GM23338 (cell line): Measurements from ENCODE around the gene CLK3. TPM values are rescaled to one million over a fixed set of nuclear protein-coding genes. Genes with fewer than 3 reads are reported as not detected.

Experiments
- ATAC-seq: fragments of 200-7000 bp; cut with Tn5 transposase; 3 replicates; pipeline ENCODE4 v1.9.1; 2020
- DNase-seq: peaks from one replicate; pipeline ENCODE4 v3.0.0-alpha.2; 2015; ENCODE audit warnings: low spot score
- H2AFZ ChIP-seq: fragments of 200-600 bp; sonication (generic); 2 replicates; pipeline ENCODE4 v1.8.0; 2016; ENCODE audit warnings: antibody characterized with exemption, mild to moderate bottlenecking, moderate library complexity
- H3F3A ChIP-seq: fragments of 200-600 bp; sonication (generic); replicated peaks from 2 replicates; pipeline ENCODE4 v1.8.0; 2017; ENCODE audit warnings: antibody characterized with exemption, mixed run types, low read depth
- H3K27ac ChIP-seq: fragments of 200-600 bp; sonication (generic); 2 replicates; pipeline ENCODE4 v1.6.1; 2016; ENCODE audit warnings: low read depth
- H3K27me3 ChIP-seq: fragments of 200-600 bp; sonication (generic); 2 replicates; pipeline ENCODE4 v1.8.0; 2016; ENCODE audit warnings: mild to moderate bottlenecking, mixed run types, moderate library complexity; ENCODE audit not compliant: insufficient read depth
- H3K36me3 ChIP-seq: fragments of 200-600 bp; sonication (generic); 2 replicates; pipeline ENCODE4 v1.8.0; 2016; ENCODE audit warnings: mild to moderate bottlenecking; ENCODE audit not compliant: insufficient read depth
- H3K4me1 ChIP-seq: fragments of 200-600 bp; sonication (generic); 2 replicates; pipeline ENCODE4 v1.8.0; 2016; ENCODE audit warnings: mild to moderate bottlenecking, moderate library complexity; ENCODE audit not compliant: insufficient read depth
- H3K4me2 ChIP-seq: fragments of 200-600 bp; sonication (generic); 2 replicates; pipeline ENCODE4 v1.7.1; 2017; ENCODE audit warnings: mixed run types
- H3K4me3 ChIP-seq: fragments of 200-600 bp; sonication (generic); 2 replicates; pipeline ENCODE4 v1.6.1; 2016; ENCODE audit warnings: mixed run types
- H3K79me2 ChIP-seq: fragments of 200-600 bp; sonication (generic); replicated peaks from 2 replicates; pipeline ENCODE4 v1.8.0; 2017; ENCODE audit warnings: mild to moderate bottlenecking; ENCODE audit not compliant: insufficient read depth
- H3K9me2 ChIP-seq: fragments of 200-600 bp; sonication (generic); 2 replicates; pipeline ENCODE4 v1.8.0; 2017; ENCODE audit not compliant: insufficient read depth
- H4K20me1 ChIP-seq: fragments of 200-600 bp; sonication (generic); replicated peaks from 2 replicates; pipeline ENCODE4 v1.8.0; 2017; ENCODE audit warnings: mild to moderate bottlenecking; ENCODE audit not compliant: insufficient read depth
- H3K27ac Mint-ChIP-seq: 2 replicates; pipeline ENCODE4 v1.8.0; 2020; ENCODE audit warnings: inconsistent platforms, mild to moderate bottlenecking, moderate library complexity, mixed read lengths
- H3K27me3 Mint-ChIP-seq: 3 replicates; pipeline ENCODE4 v1.8.0; 2022; ENCODE audit warnings: low read depth, mild to moderate bottlenecking, moderate library complexity, mixed read lengths, inconsistent platforms; ENCODE audit not compliant: insufficient read depth, poor library complexity
- H3K36me3 Mint-ChIP-seq: 3 replicates; pipeline ENCODE4 v1.8.0; 2021; ENCODE audit warnings: low read depth, mild to moderate bottlenecking, inconsistent platforms, moderate library complexity, mixed read lengths
- H3K4me1 Mint-ChIP-seq: 3 replicates; pipeline ENCODE4 v1.8.0; 2020; ENCODE audit warnings: mild to moderate bottlenecking, inconsistent platforms, mixed read lengths
- H3K4me3 Mint-ChIP-seq: 3 replicates; pipeline ENCODE4 v1.8.0; 2021; ENCODE audit warnings: moderate library complexity, mild to moderate bottlenecking, inconsistent platforms, mixed read lengths
- H3K9me3 Mint-ChIP-seq: 3 replicates; pipeline ENCODE4 v1.8.0; 2020; ENCODE audit warnings: moderate library complexity, mild to moderate bottlenecking, inconsistent platforms, mixed read lengths
- EZH2 ChIP-seq: fragments of 200-600 bp; sonication (generic); IDR thresholded peaks from one replicate; pipeline ENCODE4 v1.8.0; 2017; ENCODE audit warnings: antibody characterized with exemption, mild to moderate bottlenecking, low read depth; ENCODE audit not compliant: unreplicated experiment
- STAT1 ChIP-seq: IDR thresholded peaks from one replicate; pipeline ENCODE4 v1.6.1; 2016; ENCODE audit warnings: antibody characterized with exemption; ENCODE audit not compliant: unreplicated experiment
- ZNF331 ChIP-seq: fragments of 250-450 bp; sonication (Bioruptor Pico); IDR thresholded peaks from 2 replicates; pipeline ENCODE4 v1.5.0; 2020; ENCODE audit warnings: low read depth, mild to moderate bottlenecking, moderate library complexity
- polyA plus RNA-seq: library from polyadenylated mRNA; unstranded; fragments of >200 nt; fragmentation: Nextera tagmentation; extraction: Ambion mirVana; gene quantifications from 2 replicates; pipeline ENCODE4 v1.2.1, GENCODE V29; 2016
- total RNA-seq: library from RNA; depleted of rRNA; stranded (reverse); fragments of >200 nt; shearing (Covaris generic); gene quantifications from 2 replicates; pipeline ENCODE4 v1.2.3, GENCODE V29; 2014
- TF ChIP-seq, protein P1 (sequence below), 2 experiments: fragments of 200-600 bp in 1 of 2; sonication (generic) in 1 of 2; conservative IDR thresholded peaks; 2 replicates each; pipeline versions ENCODE4 v1.5.1 to v1.6.1; 2016 to 2017; ENCODE audit warnings: antibody characterized with exemption in 2 of 2, low read depth in 2 of 2, mild to moderate bottlenecking in 2 of 2, moderate library complexity in 1 of 2
- TF ChIP-seq, protein P2 (sequence below): fragments of 250-450 bp; sonication (Bioruptor Pico); IDR thresholded peaks from 2 replicates; pipeline ENCODE4 v1.5.0; 2020; ENCODE audit warnings: mild to moderate bottlenecking, moderate library complexity

The CLK3 gene
- total and polyA plus RNA-seq, 2 experiments from 2014 or later, result 40.7 to 67.7 TPM

DNA sequence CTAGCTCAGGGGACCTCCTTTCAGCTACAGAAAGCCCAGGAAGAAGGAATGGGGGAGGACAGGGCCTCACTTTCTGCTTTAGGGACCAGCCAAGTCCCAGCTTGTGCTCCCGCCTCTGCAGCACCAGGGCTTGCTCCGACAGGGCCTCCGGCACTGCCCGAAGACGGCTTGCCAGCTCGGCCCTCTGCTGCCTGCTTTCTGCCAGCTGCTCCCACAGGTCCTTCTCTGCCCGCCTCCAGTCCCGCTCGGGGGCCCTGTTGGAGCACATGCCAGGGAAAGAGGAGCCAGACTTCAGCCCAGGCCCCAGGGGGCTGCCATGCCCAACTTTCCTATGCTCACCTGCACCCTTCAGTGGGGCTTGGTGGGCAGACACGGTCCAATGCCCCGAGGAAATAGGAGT lies 4.3 kb upstream of the CLK3 start:
- H3K27me3 ChIP-seq, result peaks cover 13% of the 10 kb centered on the region; the same call in 1 of the 2 replicates
- H3K27ac ChIP-seq, result no peak overlapping the region
- ATAC-seq (no peak), DNase-seq (no peak)
- H3K36me3 Mint-ChIP-seq, result no peaks in the 10 kb centered on the region
- no peaks in the 10 kb centered on the region for H3K9me3 Mint-ChIP-seq
- H3K4me2 ChIP-seq, result no peak overlapping the region
- H2AFZ ChIP-seq, result no peak overlapping the region
- H3F3A ChIP-seq, result peaks cover 5% of the 10 kb centered on the region; the same call in 1 of the 2 replicates
- H4K20me1 ChIP-seq, result peaks cover 2% of the 10 kb centered on the region; the same call in 1 of the 2 replicates
- no peaks in the 10 kb centered on the region for H3K9me2 ChIP-seq
- no peak for TF ChIP-seq STAT1
- TF ChIP-seq, protein P1, sequence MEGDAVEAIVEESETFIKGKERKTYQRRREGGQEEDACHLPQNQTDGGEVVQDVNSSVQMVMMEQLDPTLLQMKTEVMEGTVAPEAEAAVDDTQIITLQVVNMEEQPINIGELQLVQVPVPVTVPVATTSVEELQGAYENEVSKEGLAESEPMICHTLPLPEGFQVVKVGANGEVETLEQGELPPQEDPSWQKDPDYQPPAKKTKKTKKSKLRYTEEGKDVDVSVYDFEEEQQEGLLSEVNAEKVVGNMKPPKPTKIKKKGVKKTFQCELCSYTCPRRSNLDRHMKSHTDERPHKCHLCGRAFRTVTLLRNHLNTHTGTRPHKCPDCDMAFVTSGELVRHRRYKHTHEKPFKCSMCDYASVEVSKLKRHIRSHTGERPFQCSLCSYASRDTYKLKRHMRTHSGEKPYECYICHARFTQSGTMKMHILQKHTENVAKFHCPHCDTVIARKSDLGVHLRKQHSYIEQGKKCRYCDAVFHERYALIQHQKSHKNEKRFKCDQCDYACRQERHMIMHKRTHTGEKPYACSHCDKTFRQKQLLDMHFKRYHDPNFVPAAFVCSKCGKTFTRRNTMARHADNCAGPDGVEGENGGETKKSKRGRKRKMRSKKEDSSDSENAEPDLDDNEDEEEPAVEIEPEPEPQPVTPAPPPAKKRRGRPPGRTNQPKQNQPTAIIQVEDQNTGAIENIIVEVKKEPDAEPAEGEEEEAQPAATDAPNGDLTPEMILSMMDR (conservative IDR thresholded peaks at IDR 0.05; ENCODE audit: low read depth in 2 of 2), result no peak
- no peak for TF ChIP-seq EZH2
- TF ChIP-seq, protein P2, sequence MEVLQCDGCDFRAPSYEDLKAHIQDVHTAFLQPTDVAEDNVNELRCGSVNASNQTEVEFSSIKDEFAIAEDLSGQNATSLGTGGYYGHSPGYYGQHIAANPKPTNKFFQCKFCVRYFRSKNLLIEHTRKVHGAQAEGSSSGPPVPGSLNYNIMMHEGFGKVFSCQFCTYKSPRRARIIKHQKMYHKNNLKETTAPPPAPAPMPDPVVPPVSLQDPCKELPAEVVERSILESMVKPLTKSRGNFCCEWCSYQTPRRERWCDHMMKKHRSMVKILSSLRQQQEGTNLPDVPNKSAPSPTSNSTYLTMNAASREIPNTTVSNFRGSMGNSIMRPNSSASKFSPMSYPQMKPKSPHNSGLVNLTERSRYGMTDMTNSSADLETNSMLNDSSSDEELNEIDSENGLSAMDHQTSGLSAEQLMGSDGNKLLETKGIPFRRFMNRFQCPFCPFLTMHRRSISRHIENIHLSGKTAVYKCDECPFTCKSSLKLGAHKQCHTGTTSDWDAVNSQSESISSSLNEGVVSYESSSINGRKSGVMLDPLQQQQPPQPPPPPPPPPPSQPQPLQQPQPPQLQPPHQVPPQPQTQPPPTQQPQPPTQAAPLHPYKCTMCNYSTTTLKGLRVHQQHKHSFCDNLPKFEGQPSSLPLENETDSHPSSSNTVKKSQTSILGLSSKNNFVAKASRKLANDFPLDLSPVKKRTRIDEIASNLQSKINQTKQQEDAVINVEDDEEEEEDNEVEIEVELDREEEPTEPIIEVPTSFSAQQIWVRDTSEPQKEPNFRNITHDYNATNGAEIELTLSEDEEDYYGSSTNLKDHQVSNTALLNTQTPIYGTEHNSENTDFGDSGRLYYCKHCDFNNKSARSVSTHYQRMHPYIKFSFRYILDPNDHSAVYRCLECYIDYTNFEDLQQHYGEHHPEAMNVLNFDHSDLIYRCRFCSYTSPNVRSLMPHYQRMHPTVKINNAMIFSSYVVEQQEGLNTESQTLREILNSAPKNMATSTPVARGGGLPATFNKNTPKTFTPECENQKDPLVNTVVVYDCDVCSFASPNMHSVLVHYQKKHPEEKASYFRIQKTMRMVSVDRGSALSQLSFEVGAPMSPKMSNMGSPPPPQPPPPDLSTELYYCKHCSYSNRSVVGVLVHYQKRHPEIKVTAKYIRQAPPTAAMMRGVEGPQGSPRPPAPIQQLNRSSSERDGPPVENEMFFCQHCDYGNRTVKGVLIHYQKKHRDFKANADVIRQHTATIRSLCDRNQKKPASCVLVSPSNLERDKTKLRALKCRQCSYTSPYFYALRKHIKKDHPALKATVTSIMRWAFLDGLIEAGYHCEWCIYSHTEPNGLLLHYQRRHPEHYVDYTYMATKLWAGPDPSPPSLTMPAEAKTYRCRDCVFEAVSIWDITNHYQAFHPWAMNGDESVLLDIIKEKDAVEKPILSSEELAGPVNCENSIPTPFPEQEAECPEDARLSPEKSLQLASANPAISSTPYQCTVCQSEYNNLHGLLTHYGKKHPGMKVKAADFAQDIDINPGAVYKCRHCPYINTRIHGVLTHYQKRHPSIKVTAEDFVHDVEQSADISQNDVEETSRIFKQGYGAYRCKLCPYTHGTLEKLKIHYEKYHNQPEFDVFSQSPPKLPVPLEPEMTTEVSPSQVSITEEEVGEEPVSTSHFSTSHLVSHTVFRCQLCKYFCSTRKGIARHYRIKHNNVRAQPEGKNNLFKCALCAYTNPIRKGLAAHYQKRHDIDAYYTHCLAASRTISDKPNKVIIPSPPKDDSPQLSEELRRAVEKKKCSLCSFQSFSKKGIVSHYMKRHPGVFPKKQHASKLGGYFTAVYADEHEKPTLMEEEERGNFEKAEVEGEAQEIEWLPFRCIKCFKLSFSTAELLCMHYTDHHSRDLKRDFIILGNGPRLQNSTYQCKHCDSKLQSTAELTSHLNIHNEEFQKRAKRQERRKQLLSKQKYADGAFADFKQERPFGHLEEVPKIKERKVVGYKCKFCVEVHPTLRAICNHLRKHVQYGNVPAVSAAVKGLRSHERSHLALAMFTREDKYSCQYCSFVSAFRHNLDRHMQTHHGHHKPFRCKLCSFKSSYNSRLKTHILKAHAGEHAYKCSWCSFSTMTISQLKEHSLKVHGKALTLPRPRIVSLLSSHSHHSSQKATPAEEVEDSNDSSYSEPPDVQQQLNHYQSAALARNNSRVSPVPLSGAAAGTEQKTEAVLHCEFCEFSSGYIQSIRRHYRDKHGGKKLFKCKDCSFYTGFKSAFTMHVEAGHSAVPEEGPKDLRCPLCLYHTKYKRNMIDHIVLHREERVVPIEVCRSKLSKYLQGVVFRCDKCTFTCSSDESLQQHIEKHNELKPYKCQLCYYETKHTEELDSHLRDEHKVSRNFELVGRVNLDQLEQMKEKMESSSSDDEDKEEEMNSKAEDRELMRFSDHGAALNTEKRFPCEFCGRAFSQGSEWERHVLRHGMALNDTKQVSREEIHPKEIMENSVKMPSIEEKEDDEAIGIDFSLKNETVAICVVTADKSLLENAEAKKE (CRISPR knock-in tag), result no peak
- no peak for TF ChIP-seq ZNF331 (CRISPR knock-in tag)
- no peak overlapping the region for H3K4me3 ChIP-seq
- H3K4me1 ChIP-seq, result peaks cover under 1% of the 10 kb centered on the region; the same call in 1 of the 2 replicates
- H3K27me3 Mint-ChIP-seq, result peaks cover 17% of the 10 kb centered on the region
- H3K4me3 Mint-ChIP-seq, result no peak overlapping the region
- H3K27ac Mint-ChIP-seq, result no peak overlapping the region
- H3K4me1 Mint-ChIP-seq, result no peaks in the 10 kb centered on the region; the same call in 2 of the 3 replicates
- H3K36me3 ChIP-seq, result no peaks in the 10 kb centered on the region
- H3K79me2 ChIP-seq, result peaks cover 7% of the 10 kb centered on the region
